A549 (cell line): ENCODE results near the gene LRPPRC. TPM values are rescaled to one million over a fixed set of nuclear protein-coding genes. Genes with fewer than 3 reads are reported as not detected.
A peak's percentile ranks its signal among the peaks of the same experiment; 100 is the strongest.

Experiments used
- ATAC-seq, 2 experiments: fragments of 200-7000 bp in 1 of 2; fragments of >200 bp in 1 of 2; cut with Nextera tagmentation in 1 of 2; cut with Tn5 transposase in 1 of 2; 3 replicates each; pipeline versions ENCODE4 v1.8.0 to v1.9.1; 2018 to 2020; ENCODE audit warnings: mild to moderate bottlenecking in 1 of 2, moderate library complexity in 1 of 2
- CTCF ChIA-PET: fragments of 300-600 bp; sonication (Branson Sonifier 250); formaldehyde crosslinking; extraction: SDS; loops from one replicate; lab custom pipeline; 2021; ENCODE audit warnings: antibody characterized with exemption, inconsistent platforms; lab: Yijun Ruan, JAX
- POLR2A ChIA-PET: fragments of 350-600 bp; formaldehyde crosslinking; extraction: SDS; loops from one replicate; lab custom pipeline; 2021; ENCODE audit warnings: antibody characterized with exemption, inconsistent platforms; lab: Yijun Ruan, JAX
- DNase-seq, 2 experiments: peaks; one replicate each; pipeline versions ENCODE4 v3.0.0 to v3.0.0-alpha.2; 2011 to 2016; ENCODE audit warnings: low read depth in 1 of 2, low spot score in 1 of 2
- FAIRE-seq: peaks from 2 replicates; lab custom pipeline; 2011; peaks lifted over from hg19 to GRCh38; lab: Jason Lieb, UNC
- H3K27ac ChIP-seq, 2 experiments: fragments of >200 bp; sonication (Bioruptor Twin); formaldehyde crosslinking; 3 replicates each; pipeline ENCODE4 v1.5.1; 2016 to 2017
- H3K4me1 ChIP-seq: fragments of >200 bp; sonication (Bioruptor Twin); formaldehyde crosslinking; 3 replicates; pipeline ENCODE4 v1.6.1; 2016
- H3K4me2 ChIP-seq: fragments of >200 bp; sonication (Bioruptor Twin); formaldehyde crosslinking; 3 replicates; pipeline ENCODE4 v1.6.1; 2016
- H3K4me3 ChIP-seq: fragments of >200 bp; sonication (Bioruptor Twin); formaldehyde crosslinking; 3 replicates; pipeline ENCODE4 v1.5.1; 2016
- H3K9me3 ChIP-seq: fragments of >200 bp; sonication (Bioruptor Twin); formaldehyde crosslinking; 3 replicates; pipeline ENCODE4 v1.6.1; 2016
- CBX2 ChIP-seq: fragments of 200-600 bp; sonication (generic); IDR thresholded peaks from 2 replicates; pipeline ENCODE4 v1.6.1; 2016; ENCODE audit warnings: low read depth, mild to moderate bottlenecking, borderline replicate concordance
- CEBPB ChIP-seq, 2 experiments: fragments of >200 bp in 1 of 2; sonication (Bioruptor Twin) in 1 of 2; formaldehyde crosslinking in 1 of 2; IDR thresholded peaks; 2 replicates each; pipeline ENCODE4 v1.6.1; 2012 to 2016
- E2F6 ChIP-seq: IDR thresholded peaks from 2 replicates; pipeline ENCODE4 v1.6.1; 2012; ENCODE audit warnings: low read depth, borderline replicate concordance
- EHMT2 ChIP-seq: fragments of 200-600 bp; sonication (generic); IDR thresholded peaks from 2 replicates; pipeline ENCODE4 v1.6.1; 2016; ENCODE audit warnings: antibody characterized with exemption, low read depth, mild to moderate bottlenecking, moderate library complexity
- EP300 ChIP-seq, 2 experiments: fragments of >200 bp; sonication (Bioruptor Twin); formaldehyde crosslinking; IDR thresholded peaks; 2 replicates in 1 of 2; 3 replicates in 1 of 2; pipeline ENCODE4 v1.6.1; 2016 to 2017
- GATA3 ChIP-seq: IDR thresholded peaks from 2 replicates; pipeline ENCODE4 v1.6.1; 2012; ENCODE audit warnings: borderline replicate concordance
- HES2 ChIP-seq: fragments of >200 bp; sonication (Bioruptor Twin); formaldehyde crosslinking; IDR thresholded peaks from 2 replicates; pipeline ENCODE4 v1.6.1; 2016
- JUN ChIP-seq, 2 experiments: fragments of >200 bp; sonication (Bioruptor Twin); formaldehyde crosslinking; IDR thresholded peaks; 2 replicates in 1 of 2; 3 replicates in 1 of 2; pipeline ENCODE4 v1.6.1; 2016 to 2017
- KDM1A ChIP-seq: fragments of 200-600 bp; sonication (generic); IDR thresholded peaks from 2 replicates; pipeline ENCODE4 v1.6.1; 2016; ENCODE audit warnings: low read depth, mild to moderate bottlenecking
- KDM5A ChIP-seq: fragments of 200-600 bp; sonication (generic); IDR thresholded peaks from 2 replicates; pipeline ENCODE4 v1.6.1; 2016; ENCODE audit warnings: antibody characterized with exemption, mild to moderate bottlenecking
- MAZ ChIP-seq: fragments of 150-350 bp; IDR thresholded peaks from 2 replicates; pipeline ENCODE4 v1.6.1; 2014; ENCODE audit warnings: antibody characterized with exemption, low read depth, low read length, borderline replicate concordance
- MYC ChIP-seq: IDR thresholded peaks from 2 replicates; pipeline ENCODE4 v1.6.1; 2012; ENCODE audit warnings: mild to moderate bottlenecking, inconsistent platforms, low read length, improper control_type of control experiment, borderline replicate concordance
- NR3C1 ChIP-seq: fragments of >200 bp; sonication (Bioruptor Twin); formaldehyde crosslinking; IDR thresholded peaks from 3 replicates; pipeline ENCODE4 v1.6.1; 2017
- POLR2A ChIP-seq: IDR thresholded peaks from 2 replicates; pipeline ENCODE4 v1.6.1; 2012; ENCODE audit warnings: mild to moderate bottlenecking, low read length
- POLR2AphosphoS2 ChIP-seq: conservative IDR thresholded peaks from 2 replicates; pipeline ENCODE4 v1.6.1; 2012; ENCODE audit warnings: low read length, improper control_type of control experiment, inconsistent platforms
- RAD21 ChIP-seq, 2 experiments: fragments of >200 bp in 1 of 2; sonication (Bioruptor Twin) in 1 of 2; formaldehyde crosslinking in 1 of 2; IDR thresholded peaks in 1 of 2; conservative IDR thresholded peaks in 1 of 2; 2 replicates in 1 of 2; 3 replicates in 1 of 2; pipeline ENCODE4 v1.6.1; 2012 to 2018; ENCODE audit warnings: inconsistent platforms in 1 of 2
- RARB ChIP-seq: fragments of 250-450 bp; sonication (Bioruptor Pico); IDR thresholded peaks from 2 replicates; pipeline ENCODE4 v1.8.0; 2021; ENCODE audit warnings: mild to moderate bottlenecking, moderate library complexity
- RFX5 ChIP-seq: fragments of 450-650 bp; IDR thresholded peaks from 2 replicates; pipeline ENCODE4 v1.7.1; 2014; ENCODE audit warnings: antibody characterized with exemption, mild to moderate bottlenecking, moderate library complexity
- SREBF2 ChIP-seq: fragments of 450-650 bp; IDR thresholded peaks from 2 replicates; pipeline ENCODE4 v1.6.1; 2014; ENCODE audit warnings: mild to moderate bottlenecking, moderate library complexity
- WGBS: methylation state at CpG from one replicate; pipeline ENCODE4 v1.1.6; 2017; ENCODE audit errors: missing lambda C conversion rate; 5-methylcytosine and 5-hydroxymethylcytosine counted together
- polyA plus RNA-seq, 4 experiments: library from polyadenylated mRNA; depleted of rRNA in 3 of 4; stranded (reverse); fragments of >200 nt; fragmentation: RNase III in 1 of 4; extraction: RNeasy Plus Mini Kit Qiagen cat#74134 plus additional on column Dnase treatment in 1 of 4; gene quantifications; 2 replicates in 3 of 4; 3 replicates in 1 of 4; pipeline ENCODE4 v1.2.3, GENCODE V29; 2011 to 2017
- TF ChIP-seq, protein P1 (sequence below): fragments of 250-450 bp; sonication (Bioruptor Pico); IDR thresholded peaks from 2 replicates; pipeline ENCODE4 v1.5.0; 2021; ENCODE audit warnings: mild to moderate bottlenecking, moderate library complexity, borderline replicate concordance
- TF ChIP-seq, protein P2 (sequence below): fragments of >200 bp; sonication (Bioruptor Twin); formaldehyde crosslinking; IDR thresholded peaks from 3 replicates; pipeline ENCODE4 v1.6.1; 2016
- TF ChIP-seq, protein P3 (sequence below): fragments of 450-650 bp; IDR thresholded peaks from 2 replicates; pipeline ENCODE4 v1.6.1; 2014; ENCODE audit warnings: antibody characterized with exemption

Gene LRPPRC
- polyA plus RNA-seq, 2 of the 4 experiments (the other 2 are of a cell fraction): 84.6 to 269 TPM

DNA sequence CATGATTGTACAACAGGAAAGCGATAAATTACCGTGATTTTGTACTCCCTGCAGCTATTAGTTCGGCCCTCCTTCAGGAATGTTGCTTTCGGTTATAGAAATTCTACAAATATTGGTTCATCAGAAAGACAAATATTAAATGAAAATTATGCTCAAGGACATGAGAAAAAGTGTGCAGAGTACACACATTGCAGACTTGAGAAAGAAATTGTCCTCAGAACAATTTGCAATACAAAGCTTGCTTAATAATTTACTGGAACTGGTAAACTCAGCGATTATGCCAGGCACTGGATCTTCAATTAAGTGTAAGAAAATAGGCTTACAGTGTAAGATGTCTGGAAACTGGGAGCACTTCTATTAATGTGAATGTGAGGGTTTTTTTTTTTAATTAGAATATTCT, 111.1 kb downstream of the LRPPRC start:
- no peak for FAIRE-seq
- no peak overlapping the region for H3K4me2 ChIP-seq
- no peak for TF ChIP-seq MAZ
- TF ChIP-seq HES2: no peak
- TF ChIP-seq CBX2: no peak
- no peak for TF ChIP-seq RAD21 (conservative IDR thresholded peaks at IDR 0.05 in 1 of 2, IDR thresholded peaks at IDR 0.05 in 1 of 2)
- no peak for TF ChIP-seq JUN (IDR thresholded peaks at IDR 0.05)
- no peak for TF ChIP-seq NR3C1
- TF ChIP-seq, protein P1, sequence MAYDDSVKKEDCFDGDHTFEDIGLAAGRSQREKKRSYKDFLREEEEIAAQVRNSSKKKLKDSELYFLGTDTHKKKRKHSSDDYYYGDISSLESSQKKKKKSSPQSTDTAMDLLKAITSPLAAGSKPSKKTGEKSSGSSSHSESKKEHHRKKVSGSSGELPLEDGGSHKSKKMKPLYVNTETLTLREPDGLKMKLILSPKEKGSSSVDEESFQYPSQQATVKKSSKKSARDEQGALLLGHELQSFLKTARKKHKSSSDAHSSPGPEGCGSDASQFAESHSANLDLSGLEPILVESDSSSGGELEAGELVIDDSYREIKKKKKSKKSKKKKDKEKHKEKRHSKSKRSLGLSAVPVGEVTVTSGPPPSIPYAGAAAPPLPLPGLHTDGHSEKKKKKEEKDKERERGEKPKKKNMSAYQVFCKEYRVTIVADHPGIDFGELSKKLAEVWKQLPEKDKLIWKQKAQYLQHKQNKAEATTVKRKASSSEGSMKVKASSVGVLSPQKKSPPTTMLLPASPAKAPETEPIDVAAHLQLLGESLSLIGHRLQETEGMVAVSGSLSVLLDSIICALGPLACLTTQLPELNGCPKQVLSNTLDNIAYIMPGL: no peak
- DNase-seq: no peak
- no peaks in the 10 kb centered on the region for H3K9me3 ChIP-seq
- H3K4me3 ChIP-seq: no peak overlapping the region
- WGBS: 51% methylated on average over 5 of the region's 5 CpGs
- ChIA-PET CTCF (interaction anchor here (1.0 to 3.2 kb wide), 3 partner anchors 13 to 595 kb away, joined by 3 to 12 read pairs (median 7); no protein-coding TSS in a partner anchor), POLR2A (interaction anchor here (0.7 kb wide), 1 partner anchor 8 kb away, joined by 3 read pairs; no protein-coding TSS in a partner anchor)
- no peak for ATAC-seq
- peaks cover 16% of the 10 kb centered on the region for H3K4me1 ChIP-seq
- H3K27ac ChIP-seq: no peak overlapping the region

DNA sequence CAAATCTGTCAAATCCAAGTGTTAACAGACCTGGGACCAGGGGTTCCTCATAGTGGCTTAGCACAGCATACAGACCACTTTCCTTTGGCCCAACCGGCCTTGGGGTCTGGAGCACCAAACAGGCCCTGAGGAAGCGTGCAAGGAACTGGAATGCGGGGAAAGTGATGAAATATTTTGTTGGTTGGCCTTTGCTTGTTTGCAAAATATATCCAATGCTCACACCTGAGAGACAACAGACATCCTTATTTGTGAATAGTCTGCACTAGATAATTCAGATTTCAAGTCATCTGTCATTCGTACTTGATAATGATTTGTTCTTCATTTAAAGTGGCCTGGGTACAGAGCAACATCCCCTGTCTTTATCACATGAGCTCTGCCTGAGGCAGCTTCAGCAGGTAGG, 113.5 kb downstream of the LRPPRC start:
- no peak for FAIRE-seq
- TF ChIP-seq RFX5 (no peak), EHMT2 (no peak), KDM1A (no peak), POLR2A (no peak), KDM5A (no peak), GATA3 (no peak), JUN (IDR thresholded peaks at IDR 0.05) (no peak), MYC (no peak), E2F6 (no peak), CEBPB (IDR thresholded peaks at IDR 0.05) (no peak), POLR2AphosphoS2 (no peak), EP300 (IDR thresholded peaks at IDR 0.05) (no peak), SREBF2 (no peak), RARB (no peak)
- TF ChIP-seq, protein P2, sequence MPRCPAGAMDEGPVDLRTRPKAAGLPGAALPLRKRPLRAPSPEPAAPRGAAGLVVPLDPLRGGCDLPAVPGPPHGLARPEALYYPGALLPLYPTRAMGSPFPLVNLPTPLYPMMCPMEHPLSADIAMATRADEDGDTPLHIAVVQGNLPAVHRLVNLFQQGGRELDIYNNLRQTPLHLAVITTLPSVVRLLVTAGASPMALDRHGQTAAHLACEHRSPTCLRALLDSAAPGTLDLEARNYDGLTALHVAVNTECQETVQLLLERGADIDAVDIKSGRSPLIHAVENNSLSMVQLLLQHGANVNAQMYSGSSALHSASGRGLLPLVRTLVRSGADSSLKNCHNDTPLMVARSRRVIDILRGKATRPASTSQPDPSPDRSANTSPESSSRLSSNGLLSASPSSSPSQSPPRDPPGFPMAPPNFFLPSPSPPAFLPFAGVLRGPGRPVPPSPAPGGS: no peak
- TF ChIP-seq, protein P3, sequence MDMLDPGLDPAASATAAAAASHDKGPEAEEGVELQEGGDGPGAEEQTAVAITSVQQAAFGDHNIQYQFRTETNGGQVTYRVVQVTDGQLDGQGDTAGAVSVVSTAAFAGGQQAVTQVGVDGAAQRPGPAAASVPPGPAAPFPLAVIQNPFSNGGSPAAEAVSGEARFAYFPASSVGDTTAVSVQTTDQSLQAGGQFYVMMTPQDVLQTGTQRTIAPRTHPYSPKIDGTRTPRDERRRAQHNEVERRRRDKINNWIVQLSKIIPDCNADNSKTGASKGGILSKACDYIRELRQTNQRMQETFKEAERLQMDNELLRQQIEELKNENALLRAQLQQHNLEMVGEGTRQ: no peak
- TF ChIP-seq, protein P1: no peak
- Histone ChIP-seq H3K4me3 (no peak overlapping the region), H3K27ac (no peak overlapping the region), H3K9me3 (no peaks in the 10 kb centered on the region), H3K4me2 (0 out of 3 replicates have a peak overlapping the region, but pooled peaks have one; percentile 11), H3K4me1 (peaks cover 16% of the 10 kb centered on the region)
- ATAC-seq: no peak
- WGBS: 88% methylated on average over 4 of the region's 4 CpGs
- no peak for DNase-seq
- POLR2A ChIA-PET: no interaction called here
- CTCF ChIA-PET: interaction anchor here (0.6 to 3.2 kb wide), 7 partner anchors 15 to 1923 kb away, joined by 3 to 12 read pairs (median 4); no protein-coding TSS in a partner anchor
